GM19035 (cell line): Measurements from ENCODE around the gene KRT7.
"Not testable (repeated sequence)": the region's sequence is repeated elsewhere in the genome, so short reads cannot be mapped to it uniquely, and the experiment has no call there.

Source experiments
- ATAC-seq: cut with Tn5 transposase; IDR thresholded peaks from one replicate; pipeline ENCODE4 v1.9.1; 2021; ENCODE audit not compliant: unreplicated experiment

Gene KRT7

GRCh38 chr12:52228931-52229330 is 4.1 kb upstream of the KRT7 start:
- ATAC-seq, result no peak

GRCh38 chr12:52229836-52230343 is 3.2 kb upstream of the KRT7 start:
- ATAC-seq, result no peak

- no peak for ATAC-seq
Observed at GRCh38 chr12:52230364-52231281, 2.4 kb upstream of the KRT7 start.

GRCh38 chr12:52231305-52232202 is 1.5 kb upstream of the KRT7 start:
- no peak for ATAC-seq

GRCh38 chr12:52232203-52232673 is 805 bp upstream of the KRT7 start:
- ATAC-seq, result no peak

- no peak for ATAC-seq
Observed at GRCh38 chr12:52233462-52234207, 592 bp downstream of the KRT7 start.

- no peak for ATAC-seq
Observed at GRCh38 chr12:52234223-52234810, 1.3 kb downstream of the KRT7 start.

GRCh38 chr12:52235001-52235764 is 2.1 kb downstream of the KRT7 start:
- no peak for ATAC-seq

GRCh38 chr12:52235822-52236361 is 2.8 kb downstream of the KRT7 start:
- no peak for ATAC-seq

GRCh38 chr12:52236386-52237050 is 3.5 kb downstream of the KRT7 start:
- ATAC-seq, result no peak

- ATAC-seq, result no peak
Observed at GRCh38 chr12:52238207-52238840, 5.3 kb downstream of the KRT7 start.

- ATAC-seq, result no peak
Observed at GRCh38 chr12:52238916-52239646, 6.0 kb downstream of the KRT7 start.

- ATAC-seq, result no peak
Observed at GRCh38 chr12:52239767-52240166, 6.7 kb downstream of the KRT7 start.

GRCh38 chr12:52240247-52240646 is 7.2 kb downstream of the KRT7 start:
- not testable (repeated sequence) for ATAC-seq

- no peak for ATAC-seq
Observed at GRCh38 chr12:52241205-52241842, 8.3 kb downstream of the KRT7 start.

- no peak for ATAC-seq
Observed at GRCh38 chr12:52242442-52243258, 9.6 kb downstream of the KRT7 start.
